Measurements from ENCODE around the gene CALM1. TPM values are rescaled to one million over a fixed set of nuclear protein-coding genes. Genes with fewer than 3 reads are reported as not detected.
"Not testable (repeated sequence)": the region's sequence is repeated elsewhere in the genome, so short reads cannot be mapped to it uniquely, and the experiment has no call there.

CALM1 gene
- total and polyA plus RNA-seq, 7 donors, result 460 to 1,593 (median 659) TPM

DNA sequence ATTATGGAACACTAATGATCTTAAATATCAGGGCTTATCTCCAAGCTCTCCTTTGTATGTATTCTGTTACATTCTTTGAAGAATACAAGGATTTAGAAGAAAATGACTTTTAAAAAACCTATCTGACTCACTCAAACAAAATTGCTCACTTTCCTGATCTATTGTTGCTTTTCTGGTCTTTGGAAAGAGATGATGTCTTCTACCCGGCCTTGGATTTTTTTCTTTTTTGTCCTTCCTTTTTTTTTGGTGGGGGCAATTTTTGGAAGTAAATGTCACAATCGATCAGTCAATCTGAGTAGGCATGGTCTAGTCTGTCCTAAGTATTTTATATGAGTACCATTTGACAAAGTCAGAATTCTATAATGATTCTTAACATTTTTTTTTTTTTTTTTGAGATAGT lies 10.5 kb upstream of the CALM1 start:
- 94 to 97% (median 96%) methylated on average over 2 of the region's 2 CpGs for WGBS, 3 donors
- Histone ChIP-seq H3K4me3 (no peak overlapping the region), H3K9me3 (no peaks in the 10 kb centered on the region), H3K27me3 (ENCODE audit: insufficient read depth in 3 of 3, low read length in 2 of 3) (no peaks in the 10 kb centered on the region), H3K27ac (peak overlapping the region; percentile 100), H3K4me1 (peaks cover 34% of the 10 kb centered on the region), H3K36me3 (ENCODE audit: insufficient read depth in 1 of 2, low read depth in 1 of 2) (no peaks in the 10 kb centered on the region)
- TF ChIP-seq, protein P1, sequence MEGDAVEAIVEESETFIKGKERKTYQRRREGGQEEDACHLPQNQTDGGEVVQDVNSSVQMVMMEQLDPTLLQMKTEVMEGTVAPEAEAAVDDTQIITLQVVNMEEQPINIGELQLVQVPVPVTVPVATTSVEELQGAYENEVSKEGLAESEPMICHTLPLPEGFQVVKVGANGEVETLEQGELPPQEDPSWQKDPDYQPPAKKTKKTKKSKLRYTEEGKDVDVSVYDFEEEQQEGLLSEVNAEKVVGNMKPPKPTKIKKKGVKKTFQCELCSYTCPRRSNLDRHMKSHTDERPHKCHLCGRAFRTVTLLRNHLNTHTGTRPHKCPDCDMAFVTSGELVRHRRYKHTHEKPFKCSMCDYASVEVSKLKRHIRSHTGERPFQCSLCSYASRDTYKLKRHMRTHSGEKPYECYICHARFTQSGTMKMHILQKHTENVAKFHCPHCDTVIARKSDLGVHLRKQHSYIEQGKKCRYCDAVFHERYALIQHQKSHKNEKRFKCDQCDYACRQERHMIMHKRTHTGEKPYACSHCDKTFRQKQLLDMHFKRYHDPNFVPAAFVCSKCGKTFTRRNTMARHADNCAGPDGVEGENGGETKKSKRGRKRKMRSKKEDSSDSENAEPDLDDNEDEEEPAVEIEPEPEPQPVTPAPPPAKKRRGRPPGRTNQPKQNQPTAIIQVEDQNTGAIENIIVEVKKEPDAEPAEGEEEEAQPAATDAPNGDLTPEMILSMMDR (IDR thresholded peaks at IDR 0.05), result no peak
- DNase-seq, result no peak
- no peak for ATAC-seq
- intact Hi-C loops (cut with DNase I), result no loop called here

DNA sequence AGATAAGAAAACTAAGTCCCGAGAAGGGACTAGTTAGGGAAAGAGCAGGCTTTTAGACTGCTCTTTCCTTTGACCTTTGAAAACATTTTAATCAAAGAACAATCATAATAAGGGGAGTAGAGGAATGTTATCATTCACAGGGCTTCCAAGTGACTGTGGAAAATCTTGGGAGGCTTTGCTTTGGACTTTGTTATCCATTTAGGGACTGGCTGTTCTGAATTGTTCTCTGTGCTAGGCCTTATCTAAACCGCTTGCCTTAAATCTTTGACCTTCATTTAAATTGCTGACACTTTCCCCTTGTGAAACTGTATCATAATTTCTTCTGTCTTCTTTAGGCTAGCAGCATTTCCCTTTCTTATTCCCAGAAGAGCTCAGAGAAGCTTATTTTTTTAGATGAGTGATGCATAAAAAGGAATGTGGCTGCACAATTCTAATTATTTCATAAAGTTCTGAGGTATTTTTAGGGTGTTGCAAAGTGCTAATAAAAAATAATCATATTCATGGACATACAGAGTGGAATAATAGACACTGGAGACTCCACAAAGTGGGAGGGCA lies 9.5 kb upstream of the CALM1 start:
- WGBS, 3 donors, result 90 to 97% (median 95%) methylated on average over 2 of the region's 2 CpGs
- no peak for DNase-seq
- H3K4me3 ChIP-seq, result peak overlapping the region; percentile 50
- H3K4me1 ChIP-seq, result peaks cover 34% of the 10 kb centered on the region
- H3K36me3 ChIP-seq (ENCODE audit: insufficient read depth in 1 of 2, low read depth in 1 of 2), result no peaks in the 10 kb centered on the region
- no peaks in the 10 kb centered on the region for H3K27me3 ChIP-seq (ENCODE audit: insufficient read depth in 3 of 3, low read length in 2 of 3)
- H3K27ac ChIP-seq, result peak overlapping the region; percentile 88
- TF ChIP-seq, protein P1 (IDR thresholded peaks at IDR 0.05), result no peak
- intact Hi-C loops (cut with DNase I), result no loop called here
- no peak for ATAC-seq
- no peaks in the 10 kb centered on the region for H3K9me3 ChIP-seq

DNA sequence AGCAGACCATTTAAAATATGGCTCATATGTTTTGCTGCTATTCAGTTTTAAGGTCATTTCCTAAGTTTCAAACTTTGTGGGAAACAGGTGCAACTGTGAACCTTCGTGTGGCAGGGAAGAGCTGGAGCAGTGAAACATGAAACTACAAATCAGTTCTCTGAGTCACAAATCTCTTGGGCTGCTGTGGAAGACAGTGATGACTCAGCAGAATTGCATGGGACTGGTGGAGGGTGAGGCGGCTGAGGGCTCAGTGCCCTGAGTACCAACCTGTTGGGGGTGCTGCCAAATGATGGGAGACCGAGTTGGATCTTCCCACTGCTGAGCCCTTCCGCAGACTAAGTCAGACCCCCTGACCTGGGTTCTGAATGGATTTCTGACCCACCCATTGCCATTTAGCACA lies 8.4 kb upstream of the CALM1 start:
- Histone ChIP-seq H3K27ac (peak overlapping the region; percentile 88), H3K9me3 (no peaks in the 10 kb centered on the region), H3K36me3 (ENCODE audit: insufficient read depth in 1 of 2, low read depth in 1 of 2) (no peaks in the 10 kb centered on the region), H3K4me3 (peak overlapping the region; percentile 50), H3K27me3 (ENCODE audit: insufficient read depth in 3 of 3, low read length in 2 of 3) (no peaks in the 10 kb centered on the region), H3K4me1 (peaks cover 34% of the 10 kb centered on the region)
- WGBS, 3 donors, result 37 to 54% (median 42%) methylated on average over 4 of the region's 4 CpGs
- peak in 1 of 2 donors; percentile 65 for DNase-seq
- ATAC-seq, result peak; percentile 81 to 87 (median 85)
- intact Hi-C loops (cut with DNase I), result no loop called here
- TF ChIP-seq, protein P1 (IDR thresholded peaks at IDR 0.05), result no peak

DNA sequence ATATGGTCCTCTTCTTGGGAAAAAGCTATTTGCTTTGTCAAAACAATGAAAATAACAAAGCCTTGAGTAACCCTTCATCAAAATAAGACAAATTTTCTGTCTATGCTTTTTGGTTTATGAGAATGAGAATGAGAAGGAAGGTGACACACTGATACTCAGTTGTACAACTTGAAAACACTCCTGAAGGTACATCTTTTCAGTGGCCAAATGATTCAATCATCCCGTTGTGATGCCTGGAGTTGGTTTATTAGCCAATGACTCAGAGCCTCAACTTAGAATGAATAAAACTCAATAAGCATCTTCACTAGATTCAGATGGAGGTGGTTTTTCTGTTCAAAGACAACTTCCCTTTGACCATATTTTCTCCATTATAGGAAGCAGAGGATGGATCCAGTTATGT lies 7.8 kb upstream of the CALM1 start:
- no peaks in the 10 kb centered on the region for H3K9me3 ChIP-seq
- peak in 3 of 4 donors; percentile 37 to 43 (median 41) for ATAC-seq
- intact Hi-C loops (cut with DNase I), result no loop called here
- peak overlapping the region; percentile 88 for H3K27ac ChIP-seq
- DNase-seq, result no peak
- no peaks in the 10 kb centered on the region for H3K36me3 ChIP-seq (ENCODE audit: insufficient read depth in 1 of 2, low read depth in 1 of 2)
- H3K27me3 ChIP-seq (ENCODE audit: insufficient read depth in 3 of 3, low read length in 2 of 3), result no peaks in the 10 kb centered on the region
- 31 to 76% (median 47%) methylated on average over 1 of the region's 1 CpG for WGBS, 3 donors
- TF ChIP-seq, protein P1 (IDR thresholded peaks at IDR 0.05), result no peak
- peaks cover 34% of the 10 kb centered on the region for H3K4me1 ChIP-seq
- peak overlapping the region; percentile 50 for H3K4me3 ChIP-seq

DNA sequence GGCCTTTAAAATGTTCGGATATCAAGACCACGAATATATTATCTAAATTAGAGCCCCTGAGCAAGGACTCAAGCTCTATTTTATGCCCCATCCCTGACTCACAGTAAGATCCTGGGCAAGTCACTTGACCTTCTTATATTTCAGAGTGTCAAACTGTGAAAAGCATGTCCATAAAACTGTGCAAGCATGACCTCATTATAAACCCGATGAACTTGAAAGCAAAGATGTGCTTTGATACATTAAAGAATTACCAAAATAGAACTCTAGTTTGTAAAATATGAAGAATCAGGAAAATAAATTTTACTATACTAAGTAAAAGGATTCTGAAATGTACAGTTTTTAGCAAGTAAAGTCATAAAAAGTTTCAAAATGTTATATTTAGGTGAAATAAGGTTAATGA lies 2.9 kb upstream of the CALM1 start:
- Histone ChIP-seq H3K4me3 (no peak overlapping the region), H3K27ac (no peak overlapping the region), H3K4me1 (peaks cover 12% of the 10 kb centered on the region), H3K27me3 (ENCODE audit: insufficient read depth in 3 of 3, low read length in 2 of 3) (no peaks in the 10 kb centered on the region), H3K36me3 (ENCODE audit: insufficient read depth in 1 of 2, low read depth in 1 of 2) (no peaks in the 10 kb centered on the region), H3K9me3 (no peaks in the 10 kb centered on the region)
- ATAC-seq, result no peak
- TF ChIP-seq, protein P1 (IDR thresholded peaks at IDR 0.05), result no peak
- intact Hi-C loops (cut with DNase I), result no loop called here
- WGBS, 3 donors, result 39 to 60% (median 56%) methylated on average over 3 of the region's 3 CpGs
- DNase-seq, result no peak

DNA sequence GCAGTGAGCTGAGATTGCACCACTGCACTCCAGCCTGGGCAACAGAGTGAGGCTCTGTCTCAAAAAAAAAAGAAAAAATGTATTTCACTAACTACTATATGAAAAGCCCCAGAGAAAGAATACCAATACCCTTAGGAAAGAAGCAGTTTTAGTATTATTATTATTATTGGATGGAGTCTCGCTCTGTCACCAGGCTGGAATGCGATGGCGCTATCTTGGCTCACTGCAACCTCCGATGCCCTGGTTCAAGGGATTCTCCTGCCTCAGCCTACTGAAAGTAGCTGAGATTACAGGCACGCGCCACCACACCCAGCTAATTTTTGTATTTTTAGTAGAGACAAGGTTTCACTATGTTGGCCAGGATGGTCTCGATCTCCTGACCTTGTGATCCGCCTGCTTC lies 2.0 kb upstream of the CALM1 start:
- not testable (repeated sequence) for H3K27ac ChIP-seq; H3K36me3 ChIP-seq (ENCODE audit: insufficient read depth in 1 of 2, low read depth in 1 of 2); DNase-seq; H3K4me1 ChIP-seq; H3K9me3 ChIP-seq; H3K4me3 ChIP-seq; ATAC-seq; H3K27me3 ChIP-seq (ENCODE audit: insufficient read depth in 3 of 3, low read length in 2 of 3)
- WGBS, 3 donors, result 97 to 99% (median 97%) methylated on average over 8 of the region's 8 CpGs
- intact Hi-C loops (cut with DNase I), result loop anchor here (5.0 kb wide), 4 partner anchors 62 to 363 kb away; partner anchors contain the start of gene NRDE2 (in 1 of the 2)

Measured in psoas muscle (tissue), 8 donors.